GM23338 (cell line): ENCODE results near the gene ITGB6. TPM values are rescaled to one million over a fixed set of nuclear protein-coding genes. Genes with fewer than 3 reads are reported as not detected.
A peak's percentile ranks its signal among the peaks of the same experiment; 100 is the strongest.

Experiments
- ATAC-seq: fragments of 200-7000 bp; cut with Tn5 transposase; 3 replicates; pipeline ENCODE4 v1.9.1; 2020
- DNase-seq: peaks from one replicate; pipeline ENCODE4 v3.0.0-alpha.2; 2015; ENCODE audit warnings: low spot score
- H2AFZ ChIP-seq: fragments of 200-600 bp; sonication (generic); 2 replicates; pipeline ENCODE4 v1.8.0; 2016; ENCODE audit warnings: antibody characterized with exemption, mild to moderate bottlenecking, moderate library complexity
- H3F3A ChIP-seq: fragments of 200-600 bp; sonication (generic); replicated peaks from 2 replicates; pipeline ENCODE4 v1.8.0; 2017; ENCODE audit warnings: antibody characterized with exemption, mixed run types, low read depth
- H3K27ac ChIP-seq: fragments of 200-600 bp; sonication (generic); 2 replicates; pipeline ENCODE4 v1.6.1; 2016; ENCODE audit warnings: low read depth
- H3K27me3 ChIP-seq: fragments of 200-600 bp; sonication (generic); 2 replicates; pipeline ENCODE4 v1.8.0; 2016; ENCODE audit warnings: mild to moderate bottlenecking, mixed run types, moderate library complexity; ENCODE audit not compliant: insufficient read depth
- H3K36me3 ChIP-seq: fragments of 200-600 bp; sonication (generic); 2 replicates; pipeline ENCODE4 v1.8.0; 2016; ENCODE audit warnings: mild to moderate bottlenecking; ENCODE audit not compliant: insufficient read depth
- H3K4me1 ChIP-seq: fragments of 200-600 bp; sonication (generic); 2 replicates; pipeline ENCODE4 v1.8.0; 2016; ENCODE audit warnings: mild to moderate bottlenecking, moderate library complexity; ENCODE audit not compliant: insufficient read depth
- H3K4me2 ChIP-seq: fragments of 200-600 bp; sonication (generic); 2 replicates; pipeline ENCODE4 v1.7.1; 2017; ENCODE audit warnings: mixed run types
- H3K4me3 ChIP-seq: fragments of 200-600 bp; sonication (generic); 2 replicates; pipeline ENCODE4 v1.6.1; 2016; ENCODE audit warnings: mixed run types
- H3K79me2 ChIP-seq: fragments of 200-600 bp; sonication (generic); replicated peaks from 2 replicates; pipeline ENCODE4 v1.8.0; 2017; ENCODE audit warnings: mild to moderate bottlenecking; ENCODE audit not compliant: insufficient read depth
- H3K9me2 ChIP-seq: fragments of 200-600 bp; sonication (generic); 2 replicates; pipeline ENCODE4 v1.8.0; 2017; ENCODE audit not compliant: insufficient read depth
- H4K20me1 ChIP-seq: fragments of 200-600 bp; sonication (generic); replicated peaks from 2 replicates; pipeline ENCODE4 v1.8.0; 2017; ENCODE audit warnings: mild to moderate bottlenecking; ENCODE audit not compliant: insufficient read depth
- H3K27ac Mint-ChIP-seq: 2 replicates; pipeline ENCODE4 v1.8.0; 2020; ENCODE audit warnings: inconsistent platforms, mild to moderate bottlenecking, moderate library complexity, mixed read lengths
- H3K27me3 Mint-ChIP-seq: 3 replicates; pipeline ENCODE4 v1.8.0; 2022; ENCODE audit warnings: low read depth, mild to moderate bottlenecking, moderate library complexity, mixed read lengths, inconsistent platforms; ENCODE audit not compliant: insufficient read depth, poor library complexity
- H3K36me3 Mint-ChIP-seq: 3 replicates; pipeline ENCODE4 v1.8.0; 2021; ENCODE audit warnings: low read depth, mild to moderate bottlenecking, inconsistent platforms, moderate library complexity, mixed read lengths
- H3K4me1 Mint-ChIP-seq: 3 replicates; pipeline ENCODE4 v1.8.0; 2020; ENCODE audit warnings: mild to moderate bottlenecking, inconsistent platforms, mixed read lengths
- H3K4me3 Mint-ChIP-seq: 3 replicates; pipeline ENCODE4 v1.8.0; 2021; ENCODE audit warnings: moderate library complexity, mild to moderate bottlenecking, inconsistent platforms, mixed read lengths
- H3K9me3 Mint-ChIP-seq: 3 replicates; pipeline ENCODE4 v1.8.0; 2020; ENCODE audit warnings: moderate library complexity, mild to moderate bottlenecking, inconsistent platforms, mixed read lengths
- CREB1 ChIP-seq: fragments of 250-450 bp; sonication (Bioruptor Pico); IDR thresholded peaks from 2 replicates; pipeline ENCODE4 v1.5.0; 2020; ENCODE audit warnings: low read depth, mild to moderate bottlenecking, moderate library complexity
- EZH2 ChIP-seq: fragments of 200-600 bp; sonication (generic); IDR thresholded peaks from one replicate; pipeline ENCODE4 v1.8.0; 2017; ENCODE audit warnings: antibody characterized with exemption, mild to moderate bottlenecking, low read depth; ENCODE audit not compliant: unreplicated experiment
- EZH2phosphoT487 ChIP-seq: fragments of 200-600 bp; sonication (generic); IDR thresholded peaks from one replicate; pipeline ENCODE4 v1.8.1; 2018; ENCODE audit warnings: antibody characterized with exemption; ENCODE audit not compliant: unreplicated experiment
- JUNB ChIP-seq: IDR thresholded peaks from one replicate; pipeline ENCODE4 v1.6.1; 2016; ENCODE audit warnings: antibody characterized with exemption; ENCODE audit not compliant: unreplicated experiment
- NANOG ChIP-seq: IDR thresholded peaks from 2 replicates; pipeline ENCODE4 v1.6.1; 2016; ENCODE audit warnings: antibody characterized with exemption, borderline replicate concordance
- POLR2AphosphoS5 ChIP-seq: IDR thresholded peaks from 2 replicates; pipeline ENCODE4 v1.6.1; 2016; ENCODE audit warnings: antibody characterized with exemption, low read depth
- STAT1 ChIP-seq: IDR thresholded peaks from one replicate; pipeline ENCODE4 v1.6.1; 2016; ENCODE audit warnings: antibody characterized with exemption; ENCODE audit not compliant: unreplicated experiment
- ZNF331 ChIP-seq: fragments of 250-450 bp; sonication (Bioruptor Pico); IDR thresholded peaks from 2 replicates; pipeline ENCODE4 v1.5.0; 2020; ENCODE audit warnings: low read depth, mild to moderate bottlenecking, moderate library complexity
- ZNF462 ChIP-seq: fragments of 250-450 bp; sonication (Bioruptor Pico); IDR thresholded peaks from 2 replicates; pipeline ENCODE4 v1.5.0; 2020; ENCODE audit warnings: mild to moderate bottlenecking, moderate library complexity
- long read RNA-seq: library from polyadenylated mRNA; unstranded; transcript quantifications from one replicate; pipeline ENCODE4 v2.0.0, GENCODE V29; 2020; ENCODE audit not compliant: unreplicated experiment
- polyA plus RNA-seq: library from polyadenylated mRNA; unstranded; fragments of >200 nt; fragmentation: Nextera tagmentation; extraction: Ambion mirVana; gene quantifications from 2 replicates; pipeline ENCODE4 v1.2.1, GENCODE V29; 2016
- total RNA-seq: library from RNA; depleted of rRNA; stranded (reverse); fragments of >200 nt; shearing (Covaris generic); gene quantifications from 2 replicates; pipeline ENCODE4 v1.2.3, GENCODE V29; 2014; rRNA removed
- TF ChIP-seq, protein P1 (sequence below): IDR thresholded peaks from one replicate; pipeline ENCODE4 v1.6.1; 2018; ENCODE audit warnings: antibody characterized with exemption; ENCODE audit not compliant: unreplicated experiment
- TF ChIP-seq, protein P2 (sequence below), 2 experiments: fragments of 200-600 bp in 1 of 2; sonication (generic) in 1 of 2; conservative IDR thresholded peaks; 2 replicates each; pipeline versions ENCODE4 v1.5.1 to v1.6.1; 2016 to 2017; ENCODE audit warnings: antibody characterized with exemption in 2 of 2, low read depth in 2 of 2, mild to moderate bottlenecking in 2 of 2, moderate library complexity in 1 of 2

ITGB6 gene
- total RNA-seq (not detected in 2 replicates), polyA plus RNA-seq (not detected in 2 replicates)
- long read RNA-seq: 0 reads

DNA sequence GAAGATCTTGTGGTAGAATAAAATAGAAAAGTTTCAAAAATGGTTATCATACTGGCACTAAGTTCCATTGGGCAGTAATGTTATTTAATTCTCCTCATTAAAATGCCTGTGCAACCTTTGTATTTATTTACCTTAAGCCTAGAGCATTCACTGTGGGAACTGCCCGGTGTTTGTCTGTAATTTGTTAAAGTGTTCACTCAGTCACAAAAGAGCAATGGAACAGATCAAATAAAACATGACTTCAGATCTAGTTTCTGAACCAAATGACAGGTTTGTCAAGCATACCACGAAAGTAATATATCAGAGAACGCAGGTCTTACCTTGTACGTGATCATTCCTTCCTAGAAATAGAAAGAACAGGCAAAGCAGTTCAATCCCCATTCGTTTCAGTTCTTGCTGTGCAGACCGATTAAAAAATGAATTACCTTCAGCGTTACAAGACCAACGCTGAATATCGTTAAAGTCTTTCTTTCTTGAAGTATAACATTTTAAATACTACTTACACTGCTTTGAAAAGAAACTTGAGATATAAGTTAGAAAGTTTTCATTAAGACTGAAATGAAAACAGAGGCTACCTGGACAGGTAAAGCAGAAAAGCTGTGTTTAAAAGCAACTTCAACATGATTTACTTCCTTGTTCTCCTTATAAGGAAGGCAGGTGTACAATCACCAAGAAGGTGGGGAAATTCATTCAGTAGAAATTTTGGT, at the start of gene ITGB6:
Gene ITGB6, minus strand, starts transcription at position 590 of the 707 bp plus-strand sequence. Its CDS starts 209 bp downstream, at position 381.
- no peak within 1 kb of the TSS for H3K27ac ChIP-seq
- Mint-ChIP-seq H3K27me3 (no peaks in the 10 kb centered on the region), H3K4me1 (no peaks in the 10 kb centered on the region), H3K36me3 (no peaks in the 10 kb centered on the region), H3K27ac (no peak within 1 kb of the TSS), H3K9me3 (no peaks in the 10 kb centered on the region), H3K4me3 (no peak within 1 kb of the TSS)
- no peaks in the 10 kb centered on the region for H3K27me3 ChIP-seq
- H3K4me3 ChIP-seq: no peak within 1 kb of the TSS
- no peaks in the 10 kb centered on the region for H3K4me1 ChIP-seq
- no peaks in the 10 kb centered on the region for H3K9me2 ChIP-seq
- no peaks in the 10 kb centered on the region for H4K20me1 ChIP-seq
- DNase-seq (no peak), ATAC-seq (no peak)
- peak within 1 kb of the TSS; percentile 61; the same call in 1 of the 2 replicates for H2AFZ ChIP-seq
- TF ChIP-seq EZH2: no peak
- TF ChIP-seq, protein P1, sequence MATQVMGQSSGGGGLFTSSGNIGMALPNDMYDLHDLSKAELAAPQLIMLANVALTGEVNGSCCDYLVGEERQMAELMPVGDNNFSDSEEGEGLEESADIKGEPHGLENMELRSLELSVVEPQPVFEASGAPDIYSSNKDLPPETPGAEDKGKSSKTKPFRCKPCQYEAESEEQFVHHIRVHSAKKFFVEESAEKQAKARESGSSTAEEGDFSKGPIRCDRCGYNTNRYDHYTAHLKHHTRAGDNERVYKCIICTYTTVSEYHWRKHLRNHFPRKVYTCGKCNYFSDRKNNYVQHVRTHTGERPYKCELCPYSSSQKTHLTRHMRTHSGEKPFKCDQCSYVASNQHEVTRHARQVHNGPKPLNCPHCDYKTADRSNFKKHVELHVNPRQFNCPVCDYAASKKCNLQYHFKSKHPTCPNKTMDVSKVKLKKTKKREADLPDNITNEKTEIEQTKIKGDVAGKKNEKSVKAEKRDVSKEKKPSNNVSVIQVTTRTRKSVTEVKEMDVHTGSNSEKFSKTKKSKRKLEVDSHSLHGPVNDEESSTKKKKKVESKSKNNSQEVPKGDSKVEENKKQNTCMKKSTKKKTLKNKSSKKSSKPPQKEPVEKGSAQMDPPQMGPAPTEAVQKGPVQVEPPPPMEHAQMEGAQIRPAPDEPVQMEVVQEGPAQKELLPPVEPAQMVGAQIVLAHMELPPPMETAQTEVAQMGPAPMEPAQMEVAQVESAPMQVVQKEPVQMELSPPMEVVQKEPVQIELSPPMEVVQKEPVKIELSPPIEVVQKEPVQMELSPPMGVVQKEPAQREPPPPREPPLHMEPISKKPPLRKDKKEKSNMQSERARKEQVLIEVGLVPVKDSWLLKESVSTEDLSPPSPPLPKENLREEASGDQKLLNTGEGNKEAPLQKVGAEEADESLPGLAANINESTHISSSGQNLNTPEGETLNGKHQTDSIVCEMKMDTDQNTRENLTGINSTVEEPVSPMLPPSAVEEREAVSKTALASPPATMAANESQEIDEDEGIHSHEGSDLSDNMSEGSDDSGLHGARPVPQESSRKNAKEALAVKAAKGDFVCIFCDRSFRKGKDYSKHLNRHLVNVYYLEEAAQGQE: no peak
- no peak for TF ChIP-seq ZNF331 (CRISPR knock-in tag)
- TF ChIP-seq CREB1 (CRISPR knock-in tag): no peak
- TF ChIP-seq, protein P2, sequence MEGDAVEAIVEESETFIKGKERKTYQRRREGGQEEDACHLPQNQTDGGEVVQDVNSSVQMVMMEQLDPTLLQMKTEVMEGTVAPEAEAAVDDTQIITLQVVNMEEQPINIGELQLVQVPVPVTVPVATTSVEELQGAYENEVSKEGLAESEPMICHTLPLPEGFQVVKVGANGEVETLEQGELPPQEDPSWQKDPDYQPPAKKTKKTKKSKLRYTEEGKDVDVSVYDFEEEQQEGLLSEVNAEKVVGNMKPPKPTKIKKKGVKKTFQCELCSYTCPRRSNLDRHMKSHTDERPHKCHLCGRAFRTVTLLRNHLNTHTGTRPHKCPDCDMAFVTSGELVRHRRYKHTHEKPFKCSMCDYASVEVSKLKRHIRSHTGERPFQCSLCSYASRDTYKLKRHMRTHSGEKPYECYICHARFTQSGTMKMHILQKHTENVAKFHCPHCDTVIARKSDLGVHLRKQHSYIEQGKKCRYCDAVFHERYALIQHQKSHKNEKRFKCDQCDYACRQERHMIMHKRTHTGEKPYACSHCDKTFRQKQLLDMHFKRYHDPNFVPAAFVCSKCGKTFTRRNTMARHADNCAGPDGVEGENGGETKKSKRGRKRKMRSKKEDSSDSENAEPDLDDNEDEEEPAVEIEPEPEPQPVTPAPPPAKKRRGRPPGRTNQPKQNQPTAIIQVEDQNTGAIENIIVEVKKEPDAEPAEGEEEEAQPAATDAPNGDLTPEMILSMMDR (conservative IDR thresholded peaks at IDR 0.05; ENCODE audit: low read depth in 2 of 2): no peak
- no peak for TF ChIP-seq ZNF462 (CRISPR knock-in tag)
- TF ChIP-seq POLR2AphosphoS5: no peak
- TF ChIP-seq EZH2phosphoT487: no peak
- no peak for TF ChIP-seq NANOG
- no peak for TF ChIP-seq STAT1
- no peak for TF ChIP-seq JUNB
- H3K79me2 ChIP-seq: no peaks in the 10 kb centered on the region
- no peaks in the 10 kb centered on the region for H3K36me3 ChIP-seq
- no peak within 1 kb of the TSS for H3K4me2 ChIP-seq
- H3F3A ChIP-seq: no peaks in the 10 kb centered on the region
